HL-60 (cell line): ENCODE results near the gene CES3.

Experiments used
- CTCF ChIP-seq: IDR thresholded peaks from one replicate; pipeline ENCODE4 v1.5.1; 2011; ENCODE audit warnings: low read length, control low read depth, inconsistent platforms; ENCODE audit not compliant: insufficient read depth
- GABPA ChIP-seq: IDR thresholded peaks from 2 replicates; pipeline ENCODE4 v1.6.1; 2012; ENCODE audit warnings: low read depth
- POLR2AphosphoS5 ChIP-seq: IDR thresholded peaks from 2 replicates; pipeline ENCODE4 v1.6.1; 2012; ENCODE audit warnings: low read depth
- REST ChIP-seq: IDR thresholded peaks from 2 replicates; pipeline ENCODE4 v1.6.1; 2012; ENCODE audit warnings: low read depth; ENCODE audit not compliant: insufficient replicate concordance
- SPI1 ChIP-seq: IDR thresholded peaks from 2 replicates; pipeline ENCODE4 v1.6.1; 2012; ENCODE audit warnings: low read depth, mild to moderate bottlenecking, borderline replicate concordance

- TF ChIP-seq CTCF (no peak), REST (no peak), GABPA (no peak), POLR2AphosphoS5 (no peak), SPI1 (no peak)
Measured at GRCh38 chr16:66940236-66940635, 20.8 kb upstream of the CES3 start.
